AML-193 (cell line): Measurements from ENCODE around the gene RNF144B.
"Not testable (repeated sequence)": the region's sequence is repeated elsewhere in the genome, so short reads cannot be mapped to it uniquely, and the experiment has no call there.

Source experiments
- DNase-seq, 2 experiments: peaks; one replicate each; lab custom pipeline; 2025; lab: John Stamatoyannopoulos, UW

Gene RNF144B

GRCh38 chr6:18371656-18372055 lies 15.5 kb upstream of the RNF144B start:
- DNase-seq = no peak

GRCh38 chr6:18380158-18380836 lies 6.9 kb upstream of the RNF144B start:
- DNase-seq = no peak

GRCh38 chr6:18380851-18381250 lies 6.3 kb upstream of the RNF144B start:
- no peak for DNase-seq

DNA sequence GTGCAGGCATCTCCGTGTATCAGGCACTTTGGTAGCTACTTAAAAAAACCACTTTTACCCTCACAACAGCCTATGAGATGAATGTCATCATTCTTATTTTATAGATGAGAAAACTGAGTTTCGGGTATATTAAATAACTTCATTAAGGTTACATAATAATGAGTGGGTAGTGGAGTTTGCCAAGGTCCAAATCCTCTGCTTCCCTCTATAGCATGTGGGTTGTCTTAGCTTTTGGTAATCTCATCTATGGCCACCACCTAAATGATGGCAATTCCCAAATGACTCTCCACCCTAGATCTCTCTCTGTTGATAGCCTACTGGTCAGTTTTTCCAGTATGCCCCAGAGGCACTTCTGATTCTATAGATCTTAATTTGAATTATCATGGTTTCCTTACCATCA lies 3.7 kb upstream of the RNF144B start:
- no peak for DNase-seq

GRCh38 chr6:18384621-18385020 lies 2.5 kb upstream of the RNF144B start:
- no peak for DNase-seq

DNA sequence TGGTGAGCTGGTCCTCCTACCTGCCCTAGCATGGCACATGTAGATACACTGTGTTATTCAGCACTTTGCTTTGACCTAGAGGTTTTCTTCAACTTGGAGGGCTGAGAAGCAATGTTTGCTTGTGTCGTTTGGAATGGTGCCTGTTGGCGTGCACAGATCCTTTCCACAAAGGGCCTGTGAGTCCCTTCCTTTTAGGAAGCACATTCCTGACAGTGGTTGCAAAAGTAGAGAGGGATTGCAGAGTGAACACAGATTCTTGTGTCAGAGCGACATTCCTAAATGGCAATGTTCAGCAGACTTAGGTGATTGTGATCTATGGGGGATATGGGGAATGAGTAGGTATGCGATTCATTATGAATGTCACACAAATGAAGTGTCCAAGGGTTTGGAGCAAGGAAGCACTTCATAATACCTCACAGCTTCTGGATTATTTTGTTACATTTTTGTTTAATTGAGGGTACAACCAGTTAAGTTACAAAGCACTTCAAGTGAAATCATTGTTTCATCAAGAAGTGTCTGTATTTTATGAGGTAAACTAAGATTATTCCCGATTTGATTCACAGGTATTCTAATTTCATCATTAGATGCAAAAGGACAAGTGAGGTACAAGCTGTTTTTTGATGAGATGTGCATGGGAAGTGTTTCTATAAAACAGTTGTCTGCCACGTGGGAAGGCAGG lies 713 bp upstream of the RNF144B start:
- no peak for DNase-seq

GRCh38 chr6:18388271-18388670 lies 1.1 kb downstream of the RNF144B start:
- peak; percentile 38 to 46 for DNase-seq

GRCh38 chr6:18388942-18389341 lies 1.8 kb downstream of the RNF144B start:
- DNase-seq = no peak

DNA sequence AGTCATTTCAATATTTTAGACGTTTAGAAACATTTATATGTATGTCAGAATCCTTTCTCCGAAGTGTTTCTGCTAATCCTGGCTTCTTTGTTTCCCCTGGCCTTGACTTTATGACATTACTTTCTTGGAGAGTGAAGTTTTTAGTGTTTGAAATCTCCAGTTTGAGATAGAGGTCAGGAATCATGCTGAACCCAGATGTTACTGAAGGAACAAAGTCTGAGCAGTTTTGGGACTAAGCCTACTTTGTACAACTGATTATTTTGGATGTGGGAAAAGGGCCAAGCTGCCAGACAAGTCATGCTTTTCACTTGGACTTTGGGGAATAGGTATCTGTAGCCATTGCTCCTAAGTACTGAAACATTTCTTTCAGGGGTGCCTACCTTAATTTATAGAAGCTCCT lies 2.3 kb downstream of the RNF144B start:
- no peak for DNase-seq

DNA sequence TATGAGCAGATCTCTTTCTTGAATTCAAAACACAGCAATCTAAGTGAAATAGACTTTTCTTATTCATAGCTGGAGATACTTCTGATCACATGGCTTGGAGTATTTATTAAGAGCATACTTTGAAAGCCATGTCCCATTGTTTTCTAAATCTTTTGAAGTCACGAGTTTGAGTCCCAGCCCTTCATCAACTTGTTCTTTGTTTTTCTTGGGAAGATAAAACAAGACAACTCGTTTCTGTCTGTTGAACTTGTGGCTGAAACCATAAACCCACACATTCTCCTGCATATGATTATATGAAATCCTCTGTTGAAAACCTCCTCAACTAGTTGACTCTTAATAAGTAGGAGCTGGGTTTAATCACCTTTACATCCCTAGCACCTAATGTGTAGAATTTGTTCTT lies 3.3 kb downstream of the RNF144B start:
- no peak for DNase-seq

DNA sequence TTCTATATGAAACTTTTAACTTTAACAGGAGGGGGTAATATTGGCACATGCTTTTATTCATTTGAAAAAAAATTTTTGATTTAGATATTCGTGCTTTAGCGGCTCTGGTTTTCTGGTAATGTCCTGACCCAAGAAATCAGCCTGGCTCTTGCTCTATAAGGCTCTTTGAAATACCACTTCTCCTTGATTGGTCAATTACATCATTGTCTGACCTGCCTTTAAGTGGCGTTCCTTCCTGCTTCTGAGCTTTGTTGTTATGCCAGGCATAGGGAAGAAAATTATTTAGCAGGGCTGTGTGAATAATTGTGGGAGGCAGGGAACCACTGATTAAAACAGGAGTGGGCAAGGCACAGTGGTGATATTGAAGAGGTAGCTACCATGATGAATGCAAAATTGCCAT lies 3.9 kb downstream of the RNF144B start:
- no peak for DNase-seq

DNA sequence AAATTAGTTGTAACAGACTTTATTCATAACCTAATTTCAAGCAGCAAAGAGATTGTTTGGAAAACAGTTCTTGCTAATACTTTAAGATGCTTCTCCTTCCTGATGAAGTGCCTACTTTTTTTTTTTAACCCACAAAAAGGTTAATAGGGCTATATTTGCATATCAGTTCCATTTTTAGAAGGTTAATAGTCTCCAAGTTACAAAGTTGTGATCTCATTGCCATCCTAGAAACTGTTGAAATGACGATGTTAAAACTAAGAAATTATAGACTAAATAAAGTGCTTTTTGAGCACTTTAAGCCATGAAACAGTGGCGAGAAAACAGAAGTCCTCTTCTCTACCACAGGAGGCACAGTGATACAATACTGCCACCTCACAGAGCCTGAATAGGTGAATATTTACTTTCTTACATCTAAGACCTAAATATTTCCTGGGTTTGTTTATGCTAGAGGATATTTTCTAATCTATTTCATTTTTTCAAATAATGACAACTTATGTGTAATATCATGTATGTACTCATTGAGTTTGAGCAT lies 5.3 kb downstream of the RNF144B start:
- DNase-seq = peak in 1 of 2 experiments; percentile 4

- no peak for DNase-seq
Observed at GRCh38 chr6:18393698-18394097, 6.5 kb downstream of the RNF144B start.

GRCh38 chr6:18395177-18395855 lies 8.2 kb downstream of the RNF144B start:
- no peak for DNase-seq

DNA sequence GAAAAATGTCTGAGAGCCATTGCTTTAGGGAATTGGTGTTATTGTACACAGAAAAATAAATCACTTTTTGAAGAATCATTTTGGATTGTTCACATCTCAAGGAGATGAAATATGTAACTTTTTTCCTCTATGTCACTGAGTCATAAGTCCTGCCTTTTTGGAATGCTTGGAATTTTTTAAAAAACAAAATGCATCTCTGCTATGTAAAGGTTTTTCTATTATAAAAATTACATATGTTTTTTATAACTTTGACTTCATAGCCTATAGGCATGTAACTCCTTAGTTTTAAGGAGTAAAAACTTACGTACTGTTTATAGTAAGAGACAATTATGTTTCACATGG lies 8.7 kb downstream of the RNF144B start:
- no peak for DNase-seq

- no peak for DNase-seq
Observed at GRCh38 chr6:18397701-18398100, 10.6 kb downstream of the RNF144B start.

- DNase-seq = not testable (repeated sequence)
Observed at GRCh38 chr6:18398225-18398624, 11.1 kb downstream of the RNF144B start.

GRCh38 chr6:18400831-18401446 lies 13.8 kb downstream of the RNF144B start:
- DNase-seq = peak; percentile 64 to 79

- DNase-seq = not testable (repeated sequence)
Observed at GRCh38 chr6:18404965-18405364, 17.8 kb downstream of the RNF144B start.

GRCh38 chr6:18405477-18406293 lies 18.5 kb downstream of the RNF144B start:
- DNase-seq = no peak

GRCh38 chr6:18406955-18407749 lies 20.0 kb downstream of the RNF144B start:
- no peak for DNase-seq
